ENCODE measurements around the gene DOCK9.

DNA sequence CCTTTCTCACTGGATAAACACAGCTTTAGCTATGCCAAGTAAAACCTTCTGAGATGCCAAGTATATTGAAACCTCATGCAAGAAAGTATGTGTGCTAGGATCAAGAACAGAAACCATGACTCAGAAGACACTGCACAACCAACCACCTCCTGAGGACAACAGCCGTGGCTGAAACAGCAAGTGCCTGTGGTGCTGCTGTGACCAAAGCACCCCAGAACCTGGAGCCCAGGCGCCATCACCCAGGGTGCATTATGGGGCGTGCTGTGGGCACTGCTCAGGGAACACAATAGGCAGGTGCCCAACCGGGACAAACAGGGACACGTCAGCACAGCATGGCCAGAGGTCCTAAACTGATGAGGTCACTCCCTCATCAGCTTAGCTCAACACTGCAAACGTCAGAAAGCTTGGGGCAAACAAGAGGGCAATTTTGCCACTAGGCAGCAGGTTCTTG is 124.1 kb downstream of the DOCK9 start:
- TF ChIP-seq, protein P1, sequence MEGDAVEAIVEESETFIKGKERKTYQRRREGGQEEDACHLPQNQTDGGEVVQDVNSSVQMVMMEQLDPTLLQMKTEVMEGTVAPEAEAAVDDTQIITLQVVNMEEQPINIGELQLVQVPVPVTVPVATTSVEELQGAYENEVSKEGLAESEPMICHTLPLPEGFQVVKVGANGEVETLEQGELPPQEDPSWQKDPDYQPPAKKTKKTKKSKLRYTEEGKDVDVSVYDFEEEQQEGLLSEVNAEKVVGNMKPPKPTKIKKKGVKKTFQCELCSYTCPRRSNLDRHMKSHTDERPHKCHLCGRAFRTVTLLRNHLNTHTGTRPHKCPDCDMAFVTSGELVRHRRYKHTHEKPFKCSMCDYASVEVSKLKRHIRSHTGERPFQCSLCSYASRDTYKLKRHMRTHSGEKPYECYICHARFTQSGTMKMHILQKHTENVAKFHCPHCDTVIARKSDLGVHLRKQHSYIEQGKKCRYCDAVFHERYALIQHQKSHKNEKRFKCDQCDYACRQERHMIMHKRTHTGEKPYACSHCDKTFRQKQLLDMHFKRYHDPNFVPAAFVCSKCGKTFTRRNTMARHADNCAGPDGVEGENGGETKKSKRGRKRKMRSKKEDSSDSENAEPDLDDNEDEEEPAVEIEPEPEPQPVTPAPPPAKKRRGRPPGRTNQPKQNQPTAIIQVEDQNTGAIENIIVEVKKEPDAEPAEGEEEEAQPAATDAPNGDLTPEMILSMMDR (IDR thresholded peaks at IDR 0.05) = no peak
- TF ChIP-seq POLR2A (IDR thresholded peaks at IDR 0.05) (no peak), POLR2AphosphoS5 (IDR thresholded peaks at IDR 0.05) (no peak)

All from upper lobe of left lung (tissue), 4 donors.